ENCODE measurements around the gene NACC2. TPM values are rescaled to one million over a fixed set of nuclear protein-coding genes. Genes with fewer than 3 reads are reported as not detected.

The NACC2 gene
- total RNA-seq, 2 experiments from 2014 or later, result 6.0 to 6.2 TPM

DNA sequence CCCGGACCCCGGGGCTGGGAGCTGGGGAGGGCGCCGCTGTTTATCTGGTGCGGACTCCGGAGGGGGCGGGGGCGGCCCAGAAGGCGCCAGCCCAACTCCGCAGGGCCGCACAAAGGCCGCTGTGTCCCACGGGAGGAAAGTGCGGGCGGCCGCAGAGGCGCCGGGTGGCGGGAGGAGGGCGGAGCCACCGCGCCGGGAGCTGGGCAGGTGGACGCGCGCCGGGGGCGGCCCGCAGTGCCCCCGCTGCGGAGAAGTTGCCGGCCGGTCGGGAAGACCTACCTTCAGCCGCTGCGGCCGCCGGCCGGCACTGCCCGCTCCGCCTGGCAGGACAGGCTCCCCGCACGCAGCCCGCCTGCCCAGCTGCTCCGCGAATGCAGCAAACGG, 43.6 kb downstream of the NACC2 start:
- Mint-ChIP-seq H3K36me3 (ENCODE audit: low read depth) (no peaks in the 10 kb centered on the region), H3K27me3 (peaks cover 8% of the 10 kb centered on the region), H3K9me3 (no peaks in the 10 kb centered on the region), H3K4me1 (ENCODE audit: low read depth) (peaks cover 17% of the 10 kb centered on the region), H3K27ac (no peak overlapping the region), H3K4me3 (no peak overlapping the region)
- ATAC-seq, result no peak
- CTCF ChIA-PET, result interaction anchor here (1.6 kb wide), 1 partner anchor 72 kb away, joined by 7 read pairs; no protein-coding TSS in a partner anchor
- TF ChIP-seq, protein P1, sequence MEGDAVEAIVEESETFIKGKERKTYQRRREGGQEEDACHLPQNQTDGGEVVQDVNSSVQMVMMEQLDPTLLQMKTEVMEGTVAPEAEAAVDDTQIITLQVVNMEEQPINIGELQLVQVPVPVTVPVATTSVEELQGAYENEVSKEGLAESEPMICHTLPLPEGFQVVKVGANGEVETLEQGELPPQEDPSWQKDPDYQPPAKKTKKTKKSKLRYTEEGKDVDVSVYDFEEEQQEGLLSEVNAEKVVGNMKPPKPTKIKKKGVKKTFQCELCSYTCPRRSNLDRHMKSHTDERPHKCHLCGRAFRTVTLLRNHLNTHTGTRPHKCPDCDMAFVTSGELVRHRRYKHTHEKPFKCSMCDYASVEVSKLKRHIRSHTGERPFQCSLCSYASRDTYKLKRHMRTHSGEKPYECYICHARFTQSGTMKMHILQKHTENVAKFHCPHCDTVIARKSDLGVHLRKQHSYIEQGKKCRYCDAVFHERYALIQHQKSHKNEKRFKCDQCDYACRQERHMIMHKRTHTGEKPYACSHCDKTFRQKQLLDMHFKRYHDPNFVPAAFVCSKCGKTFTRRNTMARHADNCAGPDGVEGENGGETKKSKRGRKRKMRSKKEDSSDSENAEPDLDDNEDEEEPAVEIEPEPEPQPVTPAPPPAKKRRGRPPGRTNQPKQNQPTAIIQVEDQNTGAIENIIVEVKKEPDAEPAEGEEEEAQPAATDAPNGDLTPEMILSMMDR (IDR thresholded peaks at IDR 0.05), result no peak
- DNase-seq, result no peak
- intact Hi-C loops (cut with micrococcal nuclease), result no loop called here
- POLR2A ChIA-PET, result no interaction called here

DNA sequence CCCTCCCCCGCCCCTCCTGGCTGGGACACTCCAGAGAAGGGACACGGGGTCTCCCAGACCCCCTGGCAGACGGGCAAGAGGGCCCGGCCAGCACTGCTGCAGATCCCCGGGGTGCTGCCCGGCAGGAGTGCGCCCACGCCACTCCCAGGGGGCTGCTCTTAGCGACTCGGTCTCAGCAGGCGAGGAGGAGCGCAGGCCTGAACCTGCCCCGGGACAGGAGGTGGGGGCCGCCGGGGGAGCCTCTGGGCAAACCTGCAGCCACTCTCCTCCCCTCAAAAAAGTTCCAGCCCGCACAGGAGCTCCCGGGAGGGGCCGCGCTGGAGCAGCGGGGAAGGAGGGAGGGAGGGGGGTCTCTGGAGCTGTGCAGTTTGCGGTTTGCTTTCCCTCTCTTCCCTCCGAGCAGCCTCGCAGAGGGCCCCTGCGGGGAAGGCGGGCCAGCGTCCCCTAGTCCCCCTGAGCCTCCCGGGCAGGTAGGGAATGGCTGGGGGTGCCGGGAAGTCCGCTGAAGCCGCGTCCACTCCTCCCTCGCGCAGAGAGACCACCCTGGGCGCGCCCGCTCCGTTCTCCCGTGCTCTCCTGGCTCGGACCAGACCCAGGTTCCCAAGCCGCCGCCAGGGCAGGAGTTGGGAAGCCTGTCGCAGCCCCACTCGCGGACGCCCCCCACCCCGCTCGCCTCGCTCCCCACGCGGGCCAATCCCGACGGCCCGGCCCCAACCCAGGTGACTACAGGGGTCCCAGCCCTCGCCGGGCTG, 44.2 kb downstream of the NACC2 start:
- H3K27ac Mint-ChIP-seq, result no peak overlapping the region
- no peaks in the 10 kb centered on the region for H3K36me3 Mint-ChIP-seq (ENCODE audit: low read depth)
- DNase-seq (no peak), ATAC-seq (no peak)
- H3K4me1 Mint-ChIP-seq (ENCODE audit: low read depth), result peaks cover 17% of the 10 kb centered on the region
- intact Hi-C loops (cut with micrococcal nuclease), result no loop called here
- POLR2A ChIA-PET, result interaction anchor here (0.6 kb wide), 1 partner anchor 217 kb away, joined by 3 read pairs; no protein-coding TSS in a partner anchor
- CTCF ChIA-PET, result no interaction called here
- peaks cover 8% of the 10 kb centered on the region for H3K27me3 Mint-ChIP-seq
- TF ChIP-seq, protein P1 (IDR thresholded peaks at IDR 0.05), result no peak
- H3K9me3 Mint-ChIP-seq, result no peaks in the 10 kb centered on the region
- H3K4me3 Mint-ChIP-seq, result no peak overlapping the region

DNA sequence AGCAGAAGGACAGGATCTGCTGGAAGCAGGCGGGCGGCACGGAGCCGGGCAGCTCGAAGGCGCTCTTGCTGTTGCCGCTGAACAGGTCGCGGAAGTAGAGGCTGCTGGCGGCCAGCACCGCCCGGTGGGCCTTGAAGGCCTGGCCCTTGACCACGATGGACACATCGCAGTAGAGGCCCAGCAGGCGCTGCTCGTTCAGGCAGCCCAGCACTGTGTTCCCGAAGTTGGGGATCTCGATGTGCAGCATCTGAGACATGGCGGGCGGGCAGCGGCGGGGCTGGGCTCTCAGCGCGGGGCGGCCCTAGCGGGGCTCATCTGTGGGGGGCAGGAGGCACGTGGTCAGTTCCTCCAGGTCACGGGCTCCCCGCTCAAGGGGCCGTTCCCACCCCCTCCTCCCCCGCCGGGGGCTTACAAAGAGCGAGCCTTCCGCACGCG, 44.8 kb downstream of the NACC2 start:
- CTCF ChIA-PET, result no interaction called here
- no peaks in the 10 kb centered on the region for H3K9me3 Mint-ChIP-seq
- no peaks in the 10 kb centered on the region for H3K36me3 Mint-ChIP-seq (ENCODE audit: low read depth)
- H3K4me1 Mint-ChIP-seq (ENCODE audit: low read depth), result peaks cover 11% of the 10 kb centered on the region
- H3K27ac Mint-ChIP-seq, result no peak overlapping the region
- TF ChIP-seq, protein P1 (IDR thresholded peaks at IDR 0.05), result no peak
- H3K4me3 Mint-ChIP-seq, result no peak overlapping the region
- DNase-seq, result no peak
- ATAC-seq, result no peak
- intact Hi-C loops (cut with micrococcal nuclease), result no loop called here
- H3K27me3 Mint-ChIP-seq, result peaks cover 7% of the 10 kb centered on the region
- POLR2A ChIA-PET, result interaction anchor here (0.6 kb wide), 1 partner anchor 218 kb away, joined by 3 read pairs; no protein-coding TSS in a partner anchor

DNA sequence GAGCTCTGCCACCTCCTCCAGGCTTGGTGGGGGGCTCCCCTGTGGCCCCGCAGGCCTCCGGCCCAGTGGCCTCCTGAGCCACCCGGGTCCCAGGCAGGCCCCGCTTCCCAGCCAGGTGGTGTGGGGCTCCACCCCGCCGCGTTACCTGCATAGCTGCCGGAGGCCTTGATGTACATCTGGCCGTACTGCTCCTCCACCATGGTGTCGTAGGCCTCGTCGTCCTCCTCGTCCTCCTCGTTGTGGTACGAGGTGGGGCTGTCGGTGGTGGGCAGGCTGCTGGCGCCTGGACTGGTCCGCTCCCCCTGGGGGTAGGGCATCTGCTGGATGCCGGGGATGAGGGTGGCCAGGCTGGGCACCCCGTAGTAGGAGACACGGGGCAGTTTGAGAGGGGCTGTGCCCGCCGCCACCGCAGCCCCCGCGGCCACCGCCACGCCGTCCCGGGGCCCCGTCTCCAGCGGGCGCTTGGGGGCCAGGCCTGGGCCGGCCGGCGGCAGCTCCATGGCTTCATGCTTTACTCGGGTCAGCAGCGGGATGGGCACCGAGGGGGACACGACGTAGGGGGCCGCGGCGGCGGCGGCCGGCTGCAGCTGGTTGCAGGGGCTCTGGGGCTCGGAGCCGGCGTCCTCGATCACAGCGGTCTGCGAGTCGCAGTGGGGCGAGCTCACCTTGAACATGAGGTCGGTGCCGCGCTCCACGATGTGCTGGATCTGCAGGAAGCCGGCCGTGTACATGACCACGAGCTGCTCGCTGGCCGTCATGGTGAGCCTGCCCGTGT, 45.4 kb downstream of the NACC2 start:
- no peak overlapping the region for H3K27ac Mint-ChIP-seq
- H3K4me3 Mint-ChIP-seq, result no peak overlapping the region
- H3K36me3 Mint-ChIP-seq (ENCODE audit: low read depth), result no peaks in the 10 kb centered on the region
- H3K9me3 Mint-ChIP-seq, result no peaks in the 10 kb centered on the region
- ATAC-seq (no peak), DNase-seq (no peak)
- peaks cover 11% of the 10 kb centered on the region for H3K4me1 Mint-ChIP-seq (ENCODE audit: low read depth)
- TF ChIP-seq, protein P1 (IDR thresholded peaks at IDR 0.05), result no peak
- ChIA-PET POLR2A (no interaction called here), CTCF (no interaction called here)
- peaks cover 5% of the 10 kb centered on the region for H3K27me3 Mint-ChIP-seq
- intact Hi-C loops (cut with micrococcal nuclease), result no loop called here

Data from activated CD8-positive, alpha-beta T cell treated with anti-CD3 and anti-CD28 coated beads for 36 hours (primary cell).